ENCODE data around the gene DCUN1D3.
"Not testable (repeated sequence)": the region's sequence is repeated elsewhere in the genome, so short reads cannot be mapped to it uniquely, and the experiment has no call there.

Gene DCUN1D3

GRCh38 chr16:20862162-20862960 is 37.8 kb downstream of the DCUN1D3 start:
- DNase-seq: no peak

- not testable (repeated sequence) for DNase-seq
Measured at GRCh38 chr16:20860995-20861394, 39.2 kb downstream of the DCUN1D3 start.

GRCh38 chr16:20860361-20860760 is 39.8 kb downstream of the DCUN1D3 start:
- DNase-seq: no peak

- no peak for DNase-seq
Measured at GRCh38 chr16:20859699-20860098, 40.5 kb downstream of the DCUN1D3 start.

- DNase-seq: no peak
Measured at GRCh38 chr16:20859229-20859628, 40.9 kb downstream of the DCUN1D3 start.

GRCh38 chr16:20857281-20857680 is 42.9 kb downstream of the DCUN1D3 start:
- no peak for DNase-seq

GRCh38 chr16:20854963-20855362 is 45.2 kb downstream of the DCUN1D3 start:
- no peak for DNase-seq

GRCh38 chr16:20853981-20854620 is 46.1 kb downstream of the DCUN1D3 start:
- no peak for DNase-seq

- no peak for DNase-seq
Measured at GRCh38 chr16:20853143-20853542, 47.0 kb downstream of the DCUN1D3 start.

- DNase-seq: no peak
Measured at GRCh38 chr16:20851601-20852000, 48.6 kb downstream of the DCUN1D3 start.

- no peak for DNase-seq
Measured at GRCh38 chr16:20850981-20851380, 49.2 kb downstream of the DCUN1D3 start.

- DNase-seq: peak in 3 of 5 experiments; percentile 39 to 49 (median 40)
Measured at GRCh38 chr16:20849589-20850390, 50.4 kb downstream of the DCUN1D3 start.

- DNase-seq: no peak
Measured at GRCh38 chr16:20847550-20847949, 52.6 kb downstream of the DCUN1D3 start.

- no peak for DNase-seq
Measured at GRCh38 chr16:20846551-20846950, 53.6 kb downstream of the DCUN1D3 start.

GRCh38 chr16:20846030-20846429 is 54.1 kb downstream of the DCUN1D3 start:
- no peak for DNase-seq

GRCh38 chr16:20844588-20844987 is 55.6 kb downstream of the DCUN1D3 start:
- DNase-seq: no peak

- peak in 2 of 5 experiments; percentile 7 to 47 for DNase-seq
Measured at GRCh38 chr16:20844054-20844453, 56.1 kb downstream of the DCUN1D3 start.

GRCh38 chr16:20839504-20839903 is 60.7 kb downstream of the DCUN1D3 start:
- DNase-seq: no peak

- DNase-seq: no peak
Measured at GRCh38 chr16:20838240-20838639, 61.9 kb downstream of the DCUN1D3 start.

- no peak for DNase-seq
Measured at GRCh38 chr16:20833086-20833485, 67.1 kb downstream of the DCUN1D3 start.

GRCh38 chr16:20830372-20830771 is 69.8 kb downstream of the DCUN1D3 start:
- no peak for DNase-seq

- no peak for DNase-seq
Measured at GRCh38 chr16:20829536-20829935, 70.6 kb downstream of the DCUN1D3 start.

GRCh38 chr16:20826039-20826566 is 74.1 kb downstream of the DCUN1D3 start:
- DNase-seq: no peak
